HepG2 (cell line): ENCODE data around the gene H2AZ1. TPM values are rescaled to one million over a fixed set of nuclear protein-coding genes. Genes with fewer than 3 reads are reported as not detected.
A peak's percentile ranks its signal among the peaks of the same experiment; 100 is the strongest.

ENCODE experiments used
- ATF1 ChIP-seq: IDR thresholded peaks from 2 replicates; pipeline ENCODE4 v1.6.1; 2016; ENCODE audit warnings: mild to moderate bottlenecking, control low read depth
- BHLHE40 ChIP-seq: IDR thresholded peaks from 2 replicates; pipeline ENCODE4 v1.6.1; 2011; ENCODE audit warnings: low read length, improper control_type of control experiment
- CHD4 ChIP-seq: fragments of 200-600 bp; sonication (generic); IDR thresholded peaks from 2 replicates; pipeline ENCODE4 v1.7.0; 2017; ENCODE audit warnings: mild to moderate bottlenecking, low read length, borderline replicate concordance
- GABPA ChIP-seq, 2 experiments: IDR thresholded peaks; 2 replicates each; pipeline ENCODE4 v1.6.1; 2011 to 2016; ENCODE audit warnings: low read depth in 2 of 2, low read length in 1 of 2, missing biosample characterization in 1 of 2, missing genetic modification characterization in 1 of 2
- HOXA9 ChIP-seq: sonication (generic); formaldehyde crosslinking; IDR thresholded peaks from 2 replicates; pipeline ENCODE4 v1.8.1; 2022; ENCODE audit warnings: missing genetic modification reagents, mild to moderate bottlenecking, moderate library complexity, borderline replicate concordance
- HOXD1 ChIP-seq: sonication (generic); formaldehyde crosslinking; IDR thresholded peaks from 2 replicates; pipeline ENCODE4 v1.5.0; 2020; ENCODE audit warnings: missing genetic modification reagents
- KDM1A ChIP-seq: IDR thresholded peaks from 2 replicates; pipeline ENCODE4 v1.6.1; 2016; ENCODE audit warnings: missing compliant biosample characterization
- MXI1 ChIP-seq: IDR thresholded peaks from 3 replicates; pipeline ENCODE4 v1.6.1; 2012; ENCODE audit warnings: low read depth, low read length, inconsistent platforms, borderline replicate concordance
- PAWR ChIP-seq: sonication (generic); formaldehyde crosslinking; IDR thresholded peaks from 2 replicates; pipeline ENCODE4 v1.4.0; 2020; ENCODE audit warnings: missing genetic modification reagents, mild to moderate bottlenecking, borderline replicate concordance
- PBX3 ChIP-seq: sonication (generic); formaldehyde crosslinking; IDR thresholded peaks from 2 replicates; pipeline ENCODE4 v1.8.1; 2023; ENCODE audit warnings: missing genetic modification reagents, inconsistent platforms, borderline replicate concordance
- PLSCR1 ChIP-seq: sonication (generic); formaldehyde crosslinking; IDR thresholded peaks from 2 replicates; pipeline ENCODE4 v1.5.0; 2020; ENCODE audit warnings: missing genetic modification reagents, mild to moderate bottlenecking, borderline replicate concordance
- SAFB2 ChIP-seq: sonication (generic); formaldehyde crosslinking; IDR thresholded peaks from 2 replicates; pipeline ENCODE4 v1.5.1; 2020; ENCODE audit warnings: missing genetic modification reagents, low read depth, mild to moderate bottlenecking, borderline replicate concordance
- SNAPC2 ChIP-seq: sonication (generic); formaldehyde crosslinking; IDR thresholded peaks from 2 replicates; pipeline ENCODE4 v1.8.1; 2022; ENCODE audit warnings: mild to moderate bottlenecking, missing genetic modification reagents
- SP2 ChIP-seq: sonication (generic); formaldehyde crosslinking; IDR thresholded peaks from 2 replicates; pipeline ENCODE4 v1.5.1; 2020; ENCODE audit warnings: mild to moderate bottlenecking, missing genetic modification reagents
- TRAFD1 ChIP-seq: sonication (generic); formaldehyde crosslinking; IDR thresholded peaks from 2 replicates; pipeline ENCODE4 v1.5.1; 2020; ENCODE audit warnings: missing genetic modification reagents, mild to moderate bottlenecking, borderline replicate concordance
- ZNF280D ChIP-seq: sonication (generic); formaldehyde crosslinking; IDR thresholded peaks from 2 replicates; pipeline ENCODE4 v1.5.1; 2020; ENCODE audit warnings: mild to moderate bottlenecking, missing genetic modification reagents
- ZNF572 ChIP-seq: sonication (generic); formaldehyde crosslinking; IDR thresholded peaks from 2 replicates; pipeline ENCODE4 v1.5.1; 2020; ENCODE audit warnings: mild to moderate bottlenecking, missing genetic modification reagents
- polyA plus RNA-seq, 8 experiments: library from polyadenylated mRNA; depleted of rRNA in 3 of 8; stranded (reverse) in 7 of 8; unstranded in 1 of 8; fragments of >200 nt; fragmentation: Illumina TruSeq in 4 of 8; extraction: Trizol in 4 of 8; gene quantifications; 2 replicates each; pipeline versions ENCODE4 v1.2.1 to v1.2.3, GENCODE V29; 2011 to 2016; ENCODE audit warnings: low read depth in 4 of 8, missing spikeins in 1 of 8, mixed read lengths in 1 of 8; ENCODE audit not compliant: insufficient read depth in 1 of 8
- total RNA-seq, 5 experiments: library from RNA; depleted of rRNA; stranded (reverse); fragments of >200 nt; fragmentation: Illumina TruSeq; extraction: Trizol; gene quantifications; 2 replicates each; pipeline ENCODE4 v1.2.3, GENCODE V29; 2016; ENCODE audit warnings: low read depth in 1 of 5

The H2AZ1 gene
- total and polyA plus RNA-seq, 2 of the 13 experiments (the other 11 are each of a cell fraction or from before 2014, with no cell fraction given) = 301 to 574 TPM

- no peak for TF ChIP-seq HOXD1
- TF ChIP-seq MXI1 = peak; percentile 62; the same call in 1 of the 3 replicates
- peak; percentile 43; the same call in 1 of the 2 replicates for TF ChIP-seq SAFB2 (CRISPR knock-in tag)
- peak; percentile 81 for TF ChIP-seq ATF1 (CRISPR knock-in tag)
- no peak for TF ChIP-seq KDM1A (CRISPR knock-in tag)
- no peak for TF ChIP-seq PAWR
- peak; percentile 11; the same call in 1 of the 2 replicates for TF ChIP-seq SNAPC2 (CRISPR knock-in tag)
- TF ChIP-seq GABPA (IDR thresholded peaks at IDR 0.05; ENCODE audit: low read depth, low read length) = no peak
- 0 out of 2 replicates have a peak, but pooled peaks have one; percentile 53 for TF ChIP-seq GABPA (CRISPR knock-in tag; IDR thresholded peaks at IDR 0.05; ENCODE audit: low read depth)
- no peak for TF ChIP-seq CHD4
- no peak for TF ChIP-seq TRAFD1 (CRISPR knock-in tag)
- no peak for TF ChIP-seq PBX3 (CRISPR knock-in tag)
- TF ChIP-seq HOXA9 = 0 out of 2 replicates have a peak, but pooled peaks have one; percentile 64
- TF ChIP-seq SP2 (CRISPR knock-in tag) = peak; percentile 90
- no peak for TF ChIP-seq PLSCR1 (CRISPR knock-in tag)
- TF ChIP-seq ZNF572 (CRISPR knock-in tag) = no peak; the same call in 1 of the 2 replicates
- peak; percentile 96 for TF ChIP-seq BHLHE40
- peak; percentile 84 for TF ChIP-seq ZNF280D
Measured at GRCh38 chr4:99949999-99950912, at the start of gene H2AZ1 (continued).
